OCI-M2 (cell line): ENCODE results near the gene HSH2D.
"Not testable (repeated sequence)": the region's sequence is repeated elsewhere in the genome, so short reads cannot be mapped to it uniquely, and the experiment has no call there.

Experiments
- DNase-seq: peaks from one replicate; lab custom pipeline; 2025; ENCODE audit not compliant: unreplicated experiment; lab: John Stamatoyannopoulos, UW

HSH2D gene, protein sequence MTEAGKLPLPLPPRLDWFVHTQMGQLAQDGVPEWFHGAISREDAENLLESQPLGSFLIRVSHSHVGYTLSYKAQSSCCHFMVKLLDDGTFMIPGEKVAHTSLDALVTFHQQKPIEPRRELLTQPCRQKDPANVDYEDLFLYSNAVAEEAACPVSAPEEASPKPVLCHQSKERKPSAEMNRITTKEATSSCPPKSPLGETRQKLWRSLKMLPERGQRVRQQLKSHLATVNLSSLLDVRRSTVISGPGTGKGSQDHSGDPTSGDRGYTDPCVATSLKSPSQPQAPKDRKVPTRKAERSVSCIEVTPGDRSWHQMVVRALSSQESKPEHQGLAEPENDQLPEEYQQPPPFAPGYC

GRCh38 chr19:16143399-16144215 is at the start of gene HSH2D:
Gene HSH2D, plus strand, starts transcription at chr19:16143685. Its CDS starts 5,066 bp downstream, at chr19:16148751.
- DNase-seq: no peak

DNA sequence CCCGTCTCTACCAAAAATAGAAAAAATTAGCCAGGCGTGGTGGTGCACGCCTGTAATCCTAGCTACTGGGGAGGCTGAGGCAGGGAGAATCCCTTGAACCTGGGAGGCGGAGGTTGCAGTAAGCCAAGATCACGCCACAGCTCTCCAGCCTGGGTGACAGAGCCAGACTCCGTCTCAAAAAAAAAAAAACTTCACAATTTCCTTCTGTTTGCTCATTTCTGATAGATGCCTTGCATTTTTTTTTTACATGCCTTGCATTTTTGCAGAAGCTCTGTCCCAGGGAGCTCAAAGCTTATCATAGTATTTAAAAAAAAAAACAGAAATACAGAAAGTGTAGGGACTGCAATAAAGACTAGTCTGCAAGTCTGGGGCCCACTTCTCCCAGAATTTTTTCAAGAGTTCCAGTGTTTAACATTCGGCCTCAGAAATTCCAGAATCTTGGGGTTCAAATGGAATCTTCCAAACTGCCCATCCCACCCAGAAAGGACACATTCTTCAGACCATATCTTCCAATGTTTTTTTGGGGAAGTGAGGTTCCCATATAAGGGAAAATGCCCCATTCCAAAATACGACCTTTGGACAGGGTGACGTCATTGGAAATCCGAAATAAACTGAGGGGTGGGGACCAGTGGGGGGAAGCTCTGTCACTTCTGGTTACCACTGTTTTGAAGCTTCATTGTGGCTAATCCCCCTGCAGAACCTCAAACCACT is 49.0 kb upstream of the HSH2D start:
- no peak for DNase-seq

DNA sequence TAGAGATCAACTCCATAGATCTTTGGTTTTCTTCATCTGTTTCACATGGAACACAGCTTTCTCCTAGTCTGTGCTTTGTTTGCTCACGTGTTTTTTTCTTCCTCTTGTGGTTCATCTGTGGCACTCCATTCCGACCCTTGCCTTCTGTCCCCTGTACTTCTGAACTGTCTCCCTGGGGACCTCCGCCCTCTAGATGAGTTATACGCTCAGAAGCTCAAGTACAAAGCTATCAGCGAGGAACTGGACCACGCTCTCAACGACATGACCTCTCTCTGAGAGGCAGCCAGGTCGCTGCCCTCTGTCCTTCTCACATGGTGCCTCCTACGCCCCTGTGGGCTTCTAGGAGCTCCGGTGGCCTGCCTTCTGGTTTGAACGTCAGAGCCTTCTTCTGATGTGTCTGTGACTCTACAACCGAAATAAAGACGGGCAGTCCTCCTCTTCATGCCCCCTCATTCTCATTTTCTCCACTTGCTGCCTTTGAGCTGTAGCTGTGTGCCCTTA is 48.4 kb upstream of the HSH2D start:
- no peak for DNase-seq

- DNase-seq: no peak
These were observed 47.1 kb upstream of the HSH2D start for GRCh38 chr19:16096280-16096855.

DNA sequence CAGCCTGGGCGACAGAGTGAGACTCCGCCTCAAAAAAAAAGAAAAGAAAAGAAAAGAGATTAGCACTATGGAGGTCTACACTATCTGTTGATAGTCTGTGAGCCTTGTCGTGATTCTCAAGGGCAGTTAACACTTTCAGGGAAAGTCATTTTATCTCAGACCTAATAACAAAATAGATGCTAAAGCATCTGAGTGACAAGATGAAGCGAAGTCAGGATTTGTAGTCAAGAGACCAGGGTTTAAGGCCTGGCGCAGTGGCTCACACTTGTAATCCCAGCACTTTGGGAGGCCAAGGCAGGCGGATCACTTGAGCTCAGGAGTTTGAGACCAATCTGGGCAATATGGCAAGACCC is 45.1 kb upstream of the HSH2D start:
- no peak for DNase-seq

DNA sequence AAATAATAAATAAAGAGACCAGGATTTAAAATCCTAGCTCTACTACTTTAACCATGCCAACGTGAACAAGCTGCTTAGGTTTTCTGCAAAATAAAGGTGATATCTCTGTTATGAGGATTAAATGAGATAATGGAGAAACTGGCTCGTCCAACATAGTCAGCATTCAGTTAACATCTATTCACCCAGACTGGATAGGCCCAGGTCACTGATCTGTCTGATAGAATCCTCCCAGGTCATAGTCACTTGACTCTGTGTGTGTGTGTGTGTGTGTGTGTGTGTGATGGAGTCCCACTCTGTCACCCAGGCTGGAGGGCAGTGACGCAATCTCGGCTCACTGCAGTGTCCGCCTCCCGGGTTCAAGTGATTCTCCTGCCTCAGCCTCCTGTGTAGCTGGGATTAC is 44.7 kb upstream of the HSH2D start:
- no peak for DNase-seq

DNA sequence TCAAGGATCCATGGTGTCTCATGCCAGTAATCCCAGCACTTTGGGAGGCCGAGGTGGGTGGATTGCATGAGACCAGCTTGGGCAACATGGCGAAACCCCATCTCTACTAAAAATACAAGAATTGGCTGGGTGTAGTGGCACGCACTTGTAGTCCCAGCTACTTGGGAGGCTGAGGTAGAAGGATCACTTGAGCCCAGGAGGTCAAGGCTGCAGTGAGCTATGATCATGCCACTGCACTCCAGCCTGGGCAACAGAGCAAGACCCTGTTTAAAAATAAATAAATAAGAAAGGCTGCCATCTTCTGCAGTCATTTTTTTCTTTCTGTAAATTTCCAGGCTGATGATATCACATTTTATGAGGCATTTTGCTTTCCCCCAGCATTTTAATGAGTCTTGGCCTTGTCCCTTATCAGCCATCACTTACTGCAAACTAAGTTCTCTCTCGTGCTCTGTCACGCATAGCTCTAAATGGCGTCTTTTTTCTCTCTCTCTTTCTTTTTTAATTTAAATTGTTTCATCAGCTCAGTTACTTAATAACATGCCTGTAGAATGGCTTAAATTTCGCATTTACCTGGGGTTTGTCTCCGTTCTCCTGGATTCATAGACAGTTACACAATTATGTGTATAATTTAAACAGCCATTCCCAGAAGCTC is 44.0 kb upstream of the HSH2D start:
- not testable (repeated sequence) for DNase-seq

GRCh38 chr19:16100524-16100923 is 43.0 kb upstream of the HSH2D start:
- no peak for DNase-seq

DNA sequence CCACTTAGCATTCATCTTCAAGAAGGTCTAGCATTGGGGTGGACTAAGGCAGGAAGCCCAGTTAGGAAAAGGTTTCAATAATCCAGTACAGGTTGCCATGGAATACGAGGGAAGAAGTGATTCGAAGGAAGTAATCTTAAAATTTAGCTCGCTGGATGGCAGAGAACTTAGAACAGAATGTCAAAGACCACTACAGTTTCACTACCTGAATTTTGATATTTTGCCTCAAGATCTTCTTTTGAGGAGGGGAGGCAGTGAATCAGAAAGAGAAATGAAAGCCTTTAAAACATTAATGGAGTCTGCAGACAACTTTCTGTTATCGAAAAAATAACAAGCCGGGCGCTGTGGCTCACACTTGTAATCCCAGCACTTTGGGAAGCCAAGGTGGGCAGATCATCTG is 38.8 kb upstream of the HSH2D start:
- DNase-seq: no peak

GRCh38 chr19:16106121-16106520 is 37.4 kb upstream of the HSH2D start:
- no peak for DNase-seq

DNA sequence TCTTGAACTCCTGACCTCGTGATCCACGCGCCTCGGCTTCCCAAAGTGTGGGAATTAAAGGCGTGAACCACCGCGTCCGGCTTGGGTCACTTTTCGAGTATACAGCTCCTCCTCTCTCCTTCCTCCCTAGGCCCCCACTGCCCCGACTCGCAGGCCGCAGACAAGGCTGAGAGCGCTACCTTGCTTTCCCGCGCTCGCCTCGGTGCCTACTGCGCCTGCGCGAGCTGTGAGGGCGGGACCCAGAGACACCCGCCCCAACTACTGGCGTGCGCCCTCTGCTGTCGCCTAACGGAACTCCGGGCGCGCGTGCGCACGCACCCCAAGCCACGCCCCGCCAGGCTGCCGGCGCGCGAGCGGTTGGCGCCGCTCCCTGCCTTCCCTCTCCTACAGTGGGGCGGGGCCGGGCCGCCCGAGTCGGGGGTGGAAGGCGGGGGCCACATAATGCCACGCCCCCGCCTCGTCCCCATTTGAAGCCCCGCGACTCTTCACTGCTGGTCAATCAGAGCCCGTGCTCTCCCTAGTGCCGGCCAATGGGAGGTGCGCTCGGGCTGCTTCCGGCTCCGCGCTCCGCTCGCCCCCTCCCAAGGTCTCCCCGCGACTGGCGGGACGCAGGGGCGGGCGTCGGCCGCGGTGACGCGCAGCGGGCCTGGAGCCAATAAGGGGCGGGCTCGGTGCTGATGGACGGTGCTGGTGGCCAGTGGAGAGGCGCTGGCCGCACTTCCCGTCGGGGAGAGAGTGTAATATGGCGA is 32.2 kb upstream of the HSH2D start, which contains the start of gene RAB8A:
Gene RAB8A (plus strand): TSS at position 730 of the 749 bp plus-strand sequence. CDS start 13 bp downstream, at position 743.
- DNase-seq: peak; percentile 98

GRCh38 chr19:16111909-16112752 is 31.4 kb upstream of the HSH2D start:
- DNase-seq: no peak

DNA sequence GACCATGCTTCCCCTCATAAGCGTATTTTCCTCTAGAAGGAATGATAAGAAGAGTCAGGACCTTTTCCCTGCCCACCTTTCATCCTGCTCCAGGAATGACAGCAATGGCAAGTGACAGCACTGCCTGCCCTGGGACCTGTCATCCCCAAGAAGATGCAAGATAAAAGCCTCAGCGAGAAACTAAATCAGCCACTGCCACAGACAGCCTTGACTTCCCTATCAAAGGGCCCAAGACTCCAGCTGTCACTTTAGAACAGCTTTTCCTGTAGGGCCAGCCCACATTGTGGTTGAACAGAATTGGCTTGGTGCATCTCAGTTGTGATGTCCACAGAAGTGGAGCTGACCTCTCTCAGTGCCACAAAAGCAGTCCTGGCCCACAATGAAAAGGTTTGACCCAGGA is 30.7 kb upstream of the HSH2D start:
- DNase-seq: peak; percentile 84

GRCh38 chr19:16113727-16114126 is 29.8 kb upstream of the HSH2D start:
- DNase-seq: no peak

- DNase-seq: no peak
These were observed 28.0 kb upstream of the HSH2D start for GRCh38 chr19:16115301-16116039.

- no peak for DNase-seq
These were observed 27.4 kb upstream of the HSH2D start for GRCh38 chr19:16116067-16116466.

DNA sequence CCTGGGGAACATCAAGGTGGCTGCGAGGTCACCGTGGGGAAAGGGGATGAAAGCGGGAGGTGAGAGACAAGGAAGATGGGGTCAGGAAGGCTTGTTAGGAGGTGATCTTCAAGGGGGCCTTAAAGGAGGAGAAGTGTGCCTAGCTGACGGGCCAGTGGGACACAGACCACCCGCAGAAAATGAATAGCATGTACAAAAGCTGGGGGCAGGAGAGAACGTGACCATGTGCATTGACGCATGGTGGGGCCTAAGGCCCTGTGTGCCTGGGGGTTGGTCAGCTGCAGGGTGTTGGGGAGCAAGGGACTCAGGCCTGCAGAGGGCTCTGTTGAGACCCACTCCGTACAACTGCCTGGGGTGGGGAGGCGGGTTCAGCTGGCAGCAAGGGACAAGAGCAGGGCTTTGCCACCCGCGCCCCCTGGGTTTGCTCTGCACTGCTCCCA is 25.9 kb upstream of the HSH2D start:
- no peak for DNase-seq

DNA sequence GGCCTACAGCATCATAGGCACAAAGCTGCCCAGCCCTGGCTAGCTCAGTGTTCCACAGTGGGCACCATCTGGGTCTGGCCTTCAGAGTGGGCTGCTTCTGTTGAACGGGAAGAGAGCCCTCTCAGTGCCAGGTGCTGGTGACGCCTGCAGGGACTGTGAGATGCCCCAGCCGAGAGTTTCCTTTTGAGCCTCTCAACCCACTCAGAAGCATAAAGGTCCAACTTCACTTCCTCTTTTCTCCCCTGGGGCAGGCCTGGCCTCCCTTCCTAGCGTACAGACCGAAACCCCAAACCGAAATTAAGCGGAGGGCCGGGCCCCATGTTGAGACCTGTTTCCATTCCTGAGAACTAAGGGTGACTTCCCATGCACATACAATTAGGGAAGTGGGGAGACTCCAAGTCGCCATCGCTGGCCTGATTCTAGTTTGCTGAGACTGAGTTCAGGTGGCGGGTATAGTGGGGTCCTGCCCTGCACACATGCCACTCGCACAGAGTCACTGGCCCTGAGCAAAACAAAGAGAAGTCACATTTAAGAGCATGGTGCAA is 24.9 kb upstream of the HSH2D start:
- no peak for DNase-seq
